ENCODE data around the gene GALNT17.
"Not testable (repeated sequence)": the region's sequence is repeated elsewhere in the genome, so short reads cannot be mapped to it uniquely, and the experiment has no call there.

GALNT17 gene

DNA sequence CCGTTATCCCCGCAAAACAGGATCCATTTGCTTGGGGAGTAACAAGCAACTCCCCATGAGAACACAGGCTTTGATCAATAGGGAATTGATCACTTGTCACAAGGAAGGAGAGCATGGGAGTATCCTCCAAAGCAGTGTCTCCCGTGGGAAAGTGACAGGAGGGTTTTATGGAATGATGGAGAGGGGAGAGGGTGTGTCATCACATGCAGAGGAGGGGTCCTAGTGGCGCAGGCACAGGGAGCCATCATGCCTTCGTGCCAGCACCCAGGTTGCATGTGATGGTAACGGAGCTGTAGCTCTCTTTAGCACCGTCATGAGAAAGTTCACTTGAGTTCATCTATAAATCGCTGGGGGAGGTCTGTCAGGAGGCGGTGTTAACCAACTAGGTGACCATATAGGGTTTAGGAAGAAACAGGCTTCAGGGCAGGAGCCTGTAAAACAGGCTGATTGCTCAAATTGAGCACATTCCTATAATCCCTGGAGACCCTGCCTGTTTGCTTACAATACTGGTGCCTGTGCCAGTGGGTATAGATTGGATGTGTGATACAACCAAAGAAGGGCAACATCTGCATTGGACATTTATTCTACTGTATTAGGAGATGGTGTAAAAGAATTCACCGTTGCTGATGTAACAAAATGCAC is 428.5 kb downstream of the GALNT17 start:
- H3K9ac ChIP-seq (ENCODE audit: low read length), result no peak overlapping the region
- peaks cover 14% of the 10 kb centered on the region for H3K4me1 ChIP-seq (ENCODE audit: control insufficient read depth, low read depth, low read length)
- no peaks in the 10 kb centered on the region for H3K9me3 ChIP-seq (ENCODE audit: control insufficient read depth, low read depth, low read length)
- no peak overlapping the region for H3K27ac ChIP-seq (ENCODE audit: low read length)
- H3K4me3 ChIP-seq (ENCODE audit: low read length), result no peak overlapping the region
- no peaks in the 10 kb centered on the region for H3K36me3 ChIP-seq (ENCODE audit: control insufficient read depth, low read depth, low read length)
- H3K27me3 ChIP-seq (ENCODE audit: control insufficient read depth, insufficient read depth, low read length), result no peaks in the 10 kb centered on the region

DNA sequence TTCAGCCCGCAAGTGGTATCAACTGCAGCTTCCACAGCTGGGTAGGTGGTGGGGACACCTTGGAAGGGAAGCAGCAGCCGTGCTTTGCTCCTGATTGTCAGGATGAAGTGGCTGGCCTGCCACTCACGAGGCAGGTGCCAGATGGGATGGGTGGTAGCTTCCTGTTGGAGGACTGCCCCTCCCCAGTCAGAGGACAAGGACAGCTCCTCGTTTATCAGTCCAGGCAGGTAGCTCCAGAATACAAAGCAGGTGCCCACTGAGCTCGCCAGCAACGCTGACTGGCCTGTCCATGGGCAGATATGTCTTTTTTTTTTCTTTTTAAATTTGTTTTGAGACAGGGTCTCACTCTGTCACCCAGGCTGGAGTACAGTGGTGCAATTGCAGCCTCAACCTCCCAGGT is 431.3 kb downstream of the GALNT17 start:
- no peaks in the 10 kb centered on the region for H3K27me3 ChIP-seq (ENCODE audit: control insufficient read depth, insufficient read depth, low read length)
- no peak overlapping the region for H3K9ac ChIP-seq (ENCODE audit: low read length)
- H3K27ac ChIP-seq (ENCODE audit: low read length), result no peak overlapping the region
- H3K4me1 ChIP-seq (ENCODE audit: control insufficient read depth, low read depth, low read length), result peaks cover 10% of the 10 kb centered on the region
- H3K9me3 ChIP-seq (ENCODE audit: control insufficient read depth, low read depth, low read length), result no peaks in the 10 kb centered on the region
- H3K4me3 ChIP-seq (ENCODE audit: low read length), result no peak overlapping the region
- no peaks in the 10 kb centered on the region for H3K36me3 ChIP-seq (ENCODE audit: control insufficient read depth, low read depth, low read length)

DNA sequence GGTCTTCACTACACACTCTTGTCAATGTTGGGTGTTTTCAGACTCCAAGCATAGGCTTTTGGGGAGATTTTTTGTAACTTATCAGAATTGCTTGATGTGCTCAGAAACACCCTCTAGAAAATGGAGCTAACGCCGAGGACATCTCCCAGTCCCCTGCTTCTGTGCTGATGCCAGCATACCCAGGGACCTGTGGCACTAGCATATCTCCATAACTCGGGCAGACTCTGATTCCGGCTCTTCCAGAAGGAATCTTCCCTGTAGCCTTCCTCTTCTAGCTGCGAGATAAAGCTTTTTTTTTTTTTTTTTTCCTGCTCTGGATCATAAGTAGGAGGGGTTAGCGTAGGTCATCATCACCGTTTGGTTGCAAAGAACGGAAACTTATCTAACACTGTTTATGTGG is 434.4 kb downstream of the GALNT17 start:
- Histone ChIP-seq H3K36me3 (ENCODE audit: control insufficient read depth, low read depth, low read length) (no peaks in the 10 kb centered on the region), H3K27me3 (ENCODE audit: control insufficient read depth, insufficient read depth, low read length) (no peaks in the 10 kb centered on the region), H3K4me3 (ENCODE audit: low read length) (no peak overlapping the region), H3K27ac (ENCODE audit: low read length) (no peak overlapping the region), H3K4me1 (ENCODE audit: control insufficient read depth, low read depth, low read length) (no peaks in the 10 kb centered on the region), H3K9ac (ENCODE audit: low read length) (no peak overlapping the region), H3K9me3 (ENCODE audit: control insufficient read depth, low read depth, low read length) (no peaks in the 10 kb centered on the region)

DNA sequence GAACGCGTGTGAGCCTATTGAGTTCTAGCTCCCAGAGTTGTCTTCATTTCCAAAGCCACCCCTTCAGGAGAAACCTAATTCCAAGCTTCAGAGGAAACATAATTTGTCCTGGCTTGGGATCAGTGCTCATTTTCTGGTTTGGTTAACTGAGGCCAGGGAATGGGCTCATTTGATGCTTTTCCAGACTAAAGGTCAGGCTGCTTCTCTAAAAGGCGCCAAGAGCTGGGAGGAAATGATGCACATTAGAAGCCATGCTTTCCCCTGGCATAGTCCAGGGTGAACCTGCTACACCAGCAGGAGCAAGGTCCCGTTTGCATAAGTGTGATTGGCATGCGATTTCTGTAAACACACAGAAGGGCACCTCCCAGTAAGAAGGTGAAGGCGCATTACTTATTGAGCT is 435.0 kb downstream of the GALNT17 start:
- no peaks in the 10 kb centered on the region for H3K27me3 ChIP-seq (ENCODE audit: control insufficient read depth, insufficient read depth, low read length)
- no peak overlapping the region for H3K4me3 ChIP-seq (ENCODE audit: low read length)
- no peaks in the 10 kb centered on the region for H3K9me3 ChIP-seq (ENCODE audit: control insufficient read depth, low read depth, low read length)
- H3K4me1 ChIP-seq (ENCODE audit: control insufficient read depth, low read depth, low read length), result no peaks in the 10 kb centered on the region
- H3K36me3 ChIP-seq (ENCODE audit: control insufficient read depth, low read depth, low read length), result no peaks in the 10 kb centered on the region
- no peak overlapping the region for H3K9ac ChIP-seq (ENCODE audit: low read length)
- H3K27ac ChIP-seq (ENCODE audit: low read length), result no peak overlapping the region

DNA sequence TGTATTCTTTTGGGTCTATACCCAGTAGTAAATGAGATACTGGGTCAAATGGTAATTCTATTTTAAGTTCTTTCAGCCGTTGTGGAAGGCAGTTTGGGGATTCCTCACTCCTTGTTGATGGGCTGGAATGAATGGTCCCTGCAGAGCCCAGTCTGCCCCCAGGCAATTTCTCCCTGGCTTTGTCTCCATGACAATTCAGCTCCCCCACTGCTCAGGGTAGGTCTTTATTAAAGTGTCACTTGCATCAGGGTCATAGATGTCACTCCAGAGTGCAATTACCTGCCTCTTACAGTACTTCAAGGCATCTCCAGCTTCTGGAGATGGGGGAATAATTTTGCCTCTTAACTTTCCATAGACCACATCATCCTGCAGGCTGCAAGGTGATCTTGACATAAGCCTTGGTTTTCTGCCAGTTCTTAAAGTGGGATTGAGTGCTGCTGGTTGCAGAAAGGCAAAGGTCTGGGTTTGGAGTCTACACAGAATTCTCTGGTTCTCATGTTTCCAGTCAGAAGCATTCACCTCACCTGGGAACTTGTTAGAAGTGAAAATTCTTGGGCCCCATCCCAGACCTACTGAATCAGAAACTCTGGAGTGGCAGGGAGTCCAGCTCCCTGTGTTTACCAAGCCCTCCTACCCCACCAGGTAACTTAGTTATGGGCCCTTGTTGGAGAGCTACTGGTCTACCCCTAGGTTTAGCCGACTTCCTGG is 442.4 kb downstream of the GALNT17 start:
- Histone ChIP-seq H3K27me3 (ENCODE audit: control insufficient read depth, insufficient read depth, low read length) (no peaks in the 10 kb centered on the region), H3K36me3 (ENCODE audit: control insufficient read depth, low read depth, low read length) (no peaks in the 10 kb centered on the region), H3K4me3 (ENCODE audit: low read length) (no peak overlapping the region), H3K9me3 (ENCODE audit: control insufficient read depth, low read depth, low read length) (no peaks in the 10 kb centered on the region), H3K27ac (ENCODE audit: low read length) (no peak overlapping the region), H3K9ac (ENCODE audit: low read length) (no peak overlapping the region), H3K4me1 (ENCODE audit: control insufficient read depth, low read depth, low read length) (peaks cover 6% of the 10 kb centered on the region)

GRCh38 chr7:71580027-71580426 is 448.1 kb downstream of the GALNT17 start:
- Histone ChIP-seq H3K9me3 (ENCODE audit: control insufficient read depth, low read depth, low read length) (no peaks in the 10 kb centered on the region), H3K27ac (ENCODE audit: low read length) (no peak overlapping the region), H3K36me3 (ENCODE audit: control insufficient read depth, low read depth, low read length) (no peaks in the 10 kb centered on the region)

GRCh38 chr7:71584256-71584655 is 452.3 kb downstream of the GALNT17 start:
- H3K4me1 ChIP-seq (ENCODE audit: control insufficient read depth, low read depth, low read length), result no peaks in the 10 kb centered on the region
- no peaks in the 10 kb centered on the region for H3K36me3 ChIP-seq (ENCODE audit: control insufficient read depth, low read depth, low read length)
- peaks cover 10% of the 10 kb centered on the region for H3K9me3 ChIP-seq (ENCODE audit: control insufficient read depth, low read depth, low read length)
- H3K27me3 ChIP-seq (ENCODE audit: control insufficient read depth, insufficient read depth, low read length), result no peaks in the 10 kb centered on the region
- no peak overlapping the region for H3K9ac ChIP-seq (ENCODE audit: low read length)
- H3K4me3 ChIP-seq (ENCODE audit: low read length), result no peak overlapping the region
- no peak overlapping the region for H3K27ac ChIP-seq (ENCODE audit: low read length)

More at GRCh38 chr7:71580027-71580426, 448.1 kb downstream of the GALNT17 start:
- Histone ChIP-seq H3K9ac (ENCODE audit: low read length) (no peak overlapping the region), H3K4me1 (ENCODE audit: control insufficient read depth, low read depth, low read length) (no peaks in the 10 kb centered on the region), H3K4me3 (ENCODE audit: low read length) (no peak overlapping the region), H3K27me3 (ENCODE audit: control insufficient read depth, insufficient read depth, low read length) (no peaks in the 10 kb centered on the region)

DNA sequence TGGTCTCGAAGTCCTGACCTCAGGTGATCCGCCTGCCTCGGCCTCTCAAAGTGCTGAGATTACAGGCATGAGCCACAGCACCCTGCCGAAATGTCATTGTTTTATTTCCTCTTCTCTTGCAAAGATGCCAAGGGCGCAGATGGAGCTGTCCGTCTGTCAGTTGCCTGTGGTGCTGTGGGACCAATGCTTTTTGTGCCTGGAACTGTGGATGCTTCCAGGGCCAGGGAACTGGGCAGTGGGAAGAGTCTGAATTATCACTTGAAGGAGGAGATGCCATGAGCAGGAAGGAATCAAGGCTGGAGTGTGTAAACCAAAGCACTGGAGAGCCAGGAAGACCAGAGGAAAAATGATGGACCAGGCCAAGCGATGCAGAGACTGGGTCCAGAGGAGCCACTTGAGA is 459.9 kb downstream of the GALNT17 start:
- peaks cover 10% of the 10 kb centered on the region for H3K9me3 ChIP-seq (ENCODE audit: control insufficient read depth, low read depth, low read length)
- no peaks in the 10 kb centered on the region for H3K4me1 ChIP-seq (ENCODE audit: control insufficient read depth, low read depth, low read length)
- no peak overlapping the region for H3K4me3 ChIP-seq (ENCODE audit: low read length)
- no peak overlapping the region for H3K27ac ChIP-seq (ENCODE audit: low read length)
- no peak overlapping the region for H3K9ac ChIP-seq (ENCODE audit: low read length)
- H3K36me3 ChIP-seq (ENCODE audit: control insufficient read depth, low read depth, low read length), result no peaks in the 10 kb centered on the region
- no peaks in the 10 kb centered on the region for H3K27me3 ChIP-seq (ENCODE audit: control insufficient read depth, insufficient read depth, low read length)

GRCh38 chr7:71592388-71592787 is 460.4 kb downstream of the GALNT17 start:
- not testable (repeated sequence) for H3K9ac ChIP-seq (ENCODE audit: low read length); H3K4me1 ChIP-seq (ENCODE audit: control insufficient read depth, low read depth, low read length); H3K36me3 ChIP-seq (ENCODE audit: control insufficient read depth, low read depth, low read length); H3K27ac ChIP-seq (ENCODE audit: low read length); H3K9me3 ChIP-seq (ENCODE audit: control insufficient read depth, low read depth, low read length); H3K27me3 ChIP-seq (ENCODE audit: control insufficient read depth, insufficient read depth, low read length); H3K4me3 ChIP-seq (ENCODE audit: low read length)

DNA sequence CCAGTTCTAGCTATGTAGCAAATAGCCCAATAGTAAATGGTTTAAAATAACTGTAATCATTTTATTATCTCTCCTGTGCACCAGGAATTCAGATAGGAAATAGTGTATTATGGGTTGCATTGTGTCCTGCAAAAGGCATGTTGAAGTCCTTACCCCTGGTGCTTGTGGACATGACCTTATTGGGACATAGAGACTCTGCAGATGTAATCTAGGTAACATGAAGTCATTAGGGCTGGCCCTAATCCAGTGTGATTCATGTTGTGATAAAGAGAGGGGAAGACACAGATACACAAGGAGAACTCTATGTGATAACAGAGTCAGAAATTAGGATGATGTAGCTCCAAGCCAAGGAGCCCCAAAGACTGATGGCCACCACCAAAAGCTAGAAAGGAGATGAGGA is 462.8 kb downstream of the GALNT17 start:
- no peaks in the 10 kb centered on the region for H3K36me3 ChIP-seq (ENCODE audit: control insufficient read depth, low read depth, low read length)
- no peak overlapping the region for H3K4me3 ChIP-seq (ENCODE audit: low read length)
- H3K27ac ChIP-seq (ENCODE audit: low read length), result no peak overlapping the region
- H3K9ac ChIP-seq (ENCODE audit: low read length), result no peak overlapping the region
- H3K9me3 ChIP-seq (ENCODE audit: control insufficient read depth, low read depth, low read length), result no peaks in the 10 kb centered on the region
- H3K4me1 ChIP-seq (ENCODE audit: control insufficient read depth, low read depth, low read length), result no peaks in the 10 kb centered on the region
- H3K27me3 ChIP-seq (ENCODE audit: control insufficient read depth, insufficient read depth, low read length), result no peaks in the 10 kb centered on the region

DNA sequence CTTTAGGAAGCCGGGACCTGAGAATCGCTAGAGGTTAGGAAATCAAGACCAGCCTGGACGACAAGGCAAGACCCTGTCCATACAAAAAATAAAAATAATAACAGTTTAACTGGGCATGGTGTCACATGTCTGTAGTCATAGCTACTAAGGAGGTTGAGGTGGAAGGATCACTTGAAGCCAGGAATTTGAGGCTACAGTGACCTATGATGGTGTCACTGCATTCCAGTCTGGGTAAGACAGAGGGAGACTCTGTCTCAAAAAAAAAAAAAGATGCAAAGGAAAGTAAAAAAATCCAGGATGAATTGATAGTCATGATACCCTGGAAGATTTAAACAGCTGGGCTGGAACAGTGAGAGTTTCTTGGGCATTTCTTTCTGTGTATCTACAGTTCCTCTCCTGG is 463.2 kb downstream of the GALNT17 start:
- H3K36me3 ChIP-seq (ENCODE audit: control insufficient read depth, low read depth, low read length), result no peaks in the 10 kb centered on the region
- no peaks in the 10 kb centered on the region for H3K9me3 ChIP-seq (ENCODE audit: control insufficient read depth, low read depth, low read length)
- no peak overlapping the region for H3K4me3 ChIP-seq (ENCODE audit: low read length)

GRCh38 chr7:71598553-71598952 is 466.6 kb downstream of the GALNT17 start:
- Histone ChIP-seq H3K9me3 (ENCODE audit: control insufficient read depth, low read depth, low read length) (no peaks in the 10 kb centered on the region), H3K4me1 (ENCODE audit: control insufficient read depth, low read depth, low read length) (no peaks in the 10 kb centered on the region), H3K27me3 (ENCODE audit: control insufficient read depth, insufficient read depth, low read length) (no peaks in the 10 kb centered on the region), H3K4me3 (ENCODE audit: low read length) (no peak overlapping the region), H3K9ac (ENCODE audit: low read length) (no peak overlapping the region), H3K27ac (ENCODE audit: low read length) (no peak overlapping the region), H3K36me3 (ENCODE audit: control insufficient read depth, low read depth, low read length) (no peaks in the 10 kb centered on the region)

More for the DNA sequence above, 463.2 kb downstream of the GALNT17 start:
- H3K27ac ChIP-seq (ENCODE audit: low read length), result no peak overlapping the region
- H3K4me1 ChIP-seq (ENCODE audit: control insufficient read depth, low read depth, low read length), result no peaks in the 10 kb centered on the region
- no peaks in the 10 kb centered on the region for H3K27me3 ChIP-seq (ENCODE audit: control insufficient read depth, insufficient read depth, low read length)
- no peak overlapping the region for H3K9ac ChIP-seq (ENCODE audit: low read length)
